HepG2 (cell line): ENCODE measurements around the gene ZNF19. TPM values are rescaled to one million over a fixed set of nuclear protein-coding genes. Genes with fewer than 3 reads are reported as not detected.

Experiments
- ATAC-seq: fragments of 200-7000 bp; cut with Tn5 transposase; 3 replicates; pipeline ENCODE4 v1.9.1; 2020; ENCODE audit warnings: mild to moderate bottlenecking, moderate library complexity
- BruUV-seq: library from RNA; stranded (reverse); fragments of 400-500 nt; replicated peaks from 2 replicates; lab custom pipeline; 2021; lab: Mats Ljungman, UMichigan
- CTCF ChIA-PET: fragments of 300-600 bp; formaldehyde crosslinking; extraction: SDS; loops from one replicate; lab custom pipeline; 2021; ENCODE audit warnings: low total read pairs, inconsistent platforms, low intra/inter-chr PET ratio; lab: Yijun Ruan, JAX
- POLR2A ChIA-PET: fragments of 350-600 bp; sonication (Branson Sonifier 250); formaldehyde crosslinking; loops from one replicate; lab custom pipeline; 2020; ENCODE audit warnings: antibody characterized with exemption, inconsistent platforms; lab: Yijun Ruan, JAX
- DNase-seq: peaks from one replicate; pipeline ENCODE4 v3.0.0-alpha.2; 2015; ENCODE audit warnings: low spot score
- FAIRE-seq: peaks from 3 replicates; lab custom pipeline; 2011; peaks lifted over from hg19 to GRCh38; lab: Jason Lieb, UNC
- H2AFZ ChIP-seq: one replicate; pipeline ENCODE4 v1.6.1; 2011; ENCODE audit warnings: low read length, inconsistent platforms
- H3K27ac ChIP-seq: fragments of 300-600 bp; 3 replicates; pipeline ENCODE4 v1.8.0; 2011; ENCODE audit warnings: mixed run types, mild to moderate bottlenecking, mixed read lengths, low read length, inconsistent platforms; ENCODE audit not compliant: insufficient read depth; ENCODE audit errors: extremely low read length
- H3K27me3 ChIP-seq, 2 experiments: fragments of 200-600 bp in 1 of 2; 2 replicates in 1 of 2; 3 replicates in 1 of 2; pipeline versions ENCODE4 v1.6.0 to v1.8.0; 2011; ENCODE audit warnings: low read length in 2 of 2, mild to moderate bottlenecking in 2 of 2, moderate library complexity in 2 of 2, inconsistent platforms in 1 of 2; ENCODE audit not compliant: insufficient read depth in 2 of 2, control insufficient read depth in 1 of 2
- H3K36me3 ChIP-seq, 2 experiments: fragments of 200-600 bp in 1 of 2; replicated peaks in 1 of 2; 2 replicates in 1 of 2; 3 replicates in 1 of 2; pipeline versions ENCODE4 v1.5.1 to v1.8.0; 2011; ENCODE audit warnings: low read length in 2 of 2, inconsistent platforms in 1 of 2; ENCODE audit not compliant: insufficient read depth in 2 of 2, control insufficient read depth in 1 of 2
- H3K4me1 ChIP-seq: 2 replicates; pipeline ENCODE4 v1.5.1; 2012; ENCODE audit warnings: low read length, inconsistent platforms; ENCODE audit not compliant: insufficient read depth
- H3K4me2 ChIP-seq: 2 replicates; pipeline ENCODE4 v1.6.0; 2011; ENCODE audit warnings: low read depth, low read length, inconsistent platforms
- H3K4me3 ChIP-seq, 3 experiments: fragments of 200-600 bp in 1 of 3; sonication (generic), shearing (Covaris generic) in 1 of 3; replicated peaks in 1 of 3; 2 replicates each; pipeline ENCODE4 v1.5.1; 2011 to 2016; ENCODE audit warnings: low read length in 3 of 3, inconsistent platforms in 2 of 3, low read depth in 2 of 3, mild to moderate bottlenecking in 2 of 3, control low read depth in 1 of 3, mixed read lengths in 1 of 3; ENCODE audit not compliant: insufficient read depth in 1 of 3
- H3K79me2 ChIP-seq: one replicate; pipeline ENCODE4 v1.6.1; 2011; ENCODE audit warnings: low read length, inconsistent platforms; ENCODE audit not compliant: insufficient read depth
- H3K9ac ChIP-seq: 2 replicates; pipeline ENCODE4 v1.6.0; 2011; ENCODE audit warnings: mild to moderate bottlenecking, low read depth, low read length, inconsistent platforms; ENCODE audit not compliant: insufficient read depth
- H3K9me3 ChIP-seq: 2 replicates; pipeline ENCODE4 v1.5.1; 2012; ENCODE audit warnings: mild to moderate bottlenecking, low read length
- H4K20me1 ChIP-seq: 2 replicates; pipeline ENCODE4 v1.6.0; 2011; ENCODE audit warnings: inconsistent platforms, mild to moderate bottlenecking, low read length, moderate library complexity; ENCODE audit not compliant: insufficient read depth
- FOXA3 ChIP-seq: IDR thresholded peaks from 2 replicates; pipeline ENCODE4 v1.6.1; 2016; ENCODE audit warnings: missing genetic modification reagents, missing compliant biosample characterization
- GZF1 ChIP-seq: sonication (generic); formaldehyde crosslinking; IDR thresholded peaks from 2 replicates; pipeline ENCODE4 v1.5.1; 2020; ENCODE audit warnings: mild to moderate bottlenecking, missing genetic modification reagents
- KDM4B ChIP-seq: sonication (generic); formaldehyde crosslinking; IDR thresholded peaks from 2 replicates; pipeline ENCODE4 v1.4.0; 2020; ENCODE audit warnings: missing genetic modification reagents
- MEF2D ChIP-seq: sonication (generic); formaldehyde crosslinking; IDR thresholded peaks from 2 replicates; pipeline ENCODE4 v1.5.1; 2020; ENCODE audit warnings: mild to moderate bottlenecking, missing genetic modification reagents
- RBM39 ChIP-seq: fragments of 200-400 bp; formaldehyde crosslinking; IDR thresholded peaks from one replicate; pipeline ENCODE4 v1.6.1; 2018; ENCODE audit warnings: antibody characterized with exemption, mild to moderate bottlenecking, low read depth, low read length; ENCODE audit not compliant: poor library complexity, severe bottlenecking
- ZNF468 ChIP-seq: sonication (generic); formaldehyde crosslinking; IDR thresholded peaks from 2 replicates; pipeline ENCODE4 v1.8.0; 2022; ENCODE audit warnings: mild to moderate bottlenecking, moderate library complexity, missing genetic modification reagents
- ZNF766 ChIP-seq: sonication (generic); formaldehyde crosslinking; IDR thresholded peaks from 2 replicates; pipeline ENCODE4 v1.5.0; 2020; ENCODE audit warnings: missing genetic modification reagents, borderline replicate concordance
- WGBS: methylation state at CpG from one replicate; pipeline ENCODE4 v1.1.6; 2017; ENCODE audit warnings: low lambda C conversion rate; 5-methylcytosine and 5-hydroxymethylcytosine counted together
- in situ Hi-C: cut with HindIII; loops from 2 replicates; pipeline ENCODE4 v1.10.0; 2017; ENCODE audit warnings: low pct_unique_long_range_greater_than_20kb; ENCODE audit not compliant: extremely low pct_ligation_motif_present
- intact Hi-C: fragments of 100-400 bp; cut with micrococcal nuclease; formaldehyde crosslinking; loops from one replicate; pipeline ENCODE4 v1.10.0; 2022; ENCODE audit not compliant: unreplicated experiment
- polyA plus RNA-seq, 8 experiments: library from polyadenylated mRNA; depleted of rRNA in 3 of 8; stranded (reverse) in 7 of 8; unstranded in 1 of 8; fragments of >200 nt; fragmentation: Illumina TruSeq in 4 of 8; extraction: Trizol in 4 of 8; gene quantifications; 2 replicates each; pipeline versions ENCODE4 v1.2.1 to v1.2.3, GENCODE V29; 2011 to 2016; ENCODE audit warnings: low read depth in 4 of 8, missing spikeins in 1 of 8, mixed read lengths in 1 of 8; ENCODE audit not compliant: insufficient read depth in 1 of 8
- total RNA-seq, 5 experiments: library from RNA; depleted of rRNA; stranded (reverse); fragments of >200 nt; fragmentation: Illumina TruSeq; extraction: Trizol; gene quantifications; 2 replicates each; pipeline ENCODE4 v1.2.3, GENCODE V29; 2016; ENCODE audit warnings: low read depth in 1 of 5

The ZNF19 gene
- total and polyA plus RNA-seq, 2 of the 13 experiments (the other 11 are each of a cell fraction or from before 2014, with no cell fraction given): 3.2 to 5.8 TPM

GRCh38 chr16:71424626-71425025, 64.5 kb downstream of the ZNF19 start (continued):
- TF ChIP-seq RBM39: no peak
- no peak for TF ChIP-seq ZNF766 (CRISPR knock-in tag)
- TF ChIP-seq, all 625 proteins: peak for 0

- ATAC-seq: no peak
- H3K4me2 ChIP-seq: no peak overlapping the region
Observed at GRCh38 chr16:71423865-71424264, 65.3 kb downstream of the ZNF19 start.

More at GRCh38 chr16:71423865-71424264, 65.3 kb downstream of the ZNF19 start:
- H4K20me1 ChIP-seq: no peaks in the 10 kb centered on the region
- H3K4me1 ChIP-seq: peaks cover 24% of the 10 kb centered on the region
- H3K27me3 ChIP-seq: peaks cover 2 to 22% of the 10 kb centered on the region in 2 experiments
- TF ChIP-seq KDM4B (CRISPR knock-in tag) (no peak), ZNF468 (CRISPR knock-in tag) (no peak), GZF1 (CRISPR knock-in tag) (no peak), MEF2D (CRISPR knock-in tag) (no peak), FOXA3 (no peak)
- WGBS: 41% methylated on average over 7 of the region's 7 CpGs
- BruUV-seq: no TSS peak
- no peak overlapping the region for H2AFZ ChIP-seq
- FAIRE-seq (no peak), DNase-seq (no peak)
- no peak overlapping the region for H3K27ac ChIP-seq
- H3K4me3 ChIP-seq: no peak overlapping the region
- no peaks in the 10 kb centered on the region for H3K9me3 ChIP-seq
- ChIA-PET POLR2A (no interaction called here), CTCF (no interaction called here)
- in situ Hi-C loops: no loop called here
- H3K79me2 ChIP-seq: no peaks in the 10 kb centered on the region
- no peak overlapping the region for H3K9ac ChIP-seq
- H3K36me3 ChIP-seq: no peaks in the 10 kb centered on the region
- intact Hi-C loops: loop anchor here (10.0 kb wide), 1 partner anchor 191 kb away; no protein-coding TSS in a partner anchor

Other genes starting within 250 kb of the ZNF19 start
- 19.9 and 25.1 TPM in 2 replicates for gene CMTR2, start 199.9 kb downstream of the ZNF19 start, total RNA-seq (2016; rRNA removed; fragmentation: Illumina TruSeq; extraction: Trizol)
- 12.4 and 15.0 TPM in 2 replicates for gene CMTR2, start 199.9 kb downstream of the ZNF19 start, polyA plus RNA-seq (2011; rRNA removed)
- 0.22 and 0.40 TPM in 2 replicates for gene CALB2, start 130.6 kb downstream of the ZNF19 start, total RNA-seq (2016; rRNA removed; fragmentation: Illumina TruSeq; extraction: Trizol)
- 0.20 and 0.37 TPM in 2 replicates for gene CALB2, start 130.6 kb downstream of the ZNF19 start, polyA plus RNA-seq (2011; rRNA removed)
- gene TLE7, start 47.3 kb downstream of the ZNF19 start, total RNA-seq (2016; rRNA removed; fragmentation: Illumina TruSeq; extraction: Trizol): not detected in 2 replicates
- gene TLE7, start 47.3 kb downstream of the ZNF19 start, polyA plus RNA-seq (2011; rRNA removed): not detected in 2 replicates
- 12.2 and 14.0 TPM in 2 replicates for gene ZNF23, start 27.1 kb downstream of the ZNF19 start, total RNA-seq (2016; rRNA removed; fragmentation: Illumina TruSeq; extraction: Trizol)
- 8.6 and 9.0 TPM in 2 replicates for gene ZNF23, start 27.1 kb downstream of the ZNF19 start, polyA plus RNA-seq (2011; rRNA removed)
- not detected in 2 replicates for gene CHST4, start 37.1 kb upstream of the ZNF19 start, total RNA-seq (2016; rRNA removed; fragmentation: Illumina TruSeq; extraction: Trizol)
- not detected in 2 replicates for gene CHST4, start 37.1 kb upstream of the ZNF19 start, polyA plus RNA-seq (2011; rRNA removed)
- 1.6 and 2.2 TPM in 2 replicates for gene TAT, start 87.8 kb upstream of the ZNF19 start, total RNA-seq (2016; rRNA removed; fragmentation: Illumina TruSeq; extraction: Trizol)
- 5.8 and 6.5 TPM in 2 replicates for gene TAT, start 87.8 kb upstream of the ZNF19 start, polyA plus RNA-seq (2011; rRNA removed)
- 3.6 and 5.6 TPM in 2 replicates for gene MARVELD3, start 136.9 kb upstream of the ZNF19 start, total RNA-seq (2016; rRNA removed; fragmentation: Illumina TruSeq; extraction: Trizol)
- 4.8 and 5.0 TPM in 2 replicates for gene MARVELD3, start 136.9 kb upstream of the ZNF19 start, polyA plus RNA-seq (2011; rRNA removed)
- 8.9 and 9.6 TPM in 2 replicates for gene PHLPP2, start 235.4 kb upstream of the ZNF19 start, total RNA-seq (2016; rRNA removed; fragmentation: Illumina TruSeq; extraction: Trizol)
- gene PHLPP2, start 235.4 kb upstream of the ZNF19 start, polyA plus RNA-seq (2011; rRNA removed): 8.9 and 13.8 TPM in 2 replicates